DMS79 (cell line): ENCODE results near the gene ADH7.

ENCODE experiments used
- DNase-seq: peaks from one replicate; lab custom pipeline; 2025; lab: John Stamatoyannopoulos, UW

Gene ADH7

DNA sequence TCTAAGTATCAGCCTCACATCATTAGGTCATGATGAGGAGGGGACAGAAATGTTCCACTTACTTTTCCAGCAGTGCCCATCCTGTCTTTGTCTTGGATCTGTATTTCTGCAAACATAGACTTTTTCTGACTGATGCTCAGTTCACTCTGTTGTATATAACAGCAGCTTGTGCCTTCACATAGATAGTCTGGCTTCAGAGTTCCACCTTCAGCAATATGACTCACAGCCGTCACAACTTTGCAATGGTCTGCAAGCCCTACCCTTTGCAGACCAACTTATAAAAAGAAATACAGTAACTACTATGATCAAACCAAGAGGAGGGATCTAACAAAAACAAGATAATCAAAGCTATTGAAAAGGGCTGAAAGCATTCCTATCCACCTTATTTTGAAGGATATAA lies at the start of gene ADH7:
TSS of gene ADH7 (minus strand) at position 189 of the 400 bp plus-strand sequence. CDS start at position 80, 109 bp downstream.
- DNase-seq: no peak

- no peak for DNase-seq
These were observed 48.5 kb upstream of the ADH7 start for GRCh38 chr4:99483636-99484035.

DNA sequence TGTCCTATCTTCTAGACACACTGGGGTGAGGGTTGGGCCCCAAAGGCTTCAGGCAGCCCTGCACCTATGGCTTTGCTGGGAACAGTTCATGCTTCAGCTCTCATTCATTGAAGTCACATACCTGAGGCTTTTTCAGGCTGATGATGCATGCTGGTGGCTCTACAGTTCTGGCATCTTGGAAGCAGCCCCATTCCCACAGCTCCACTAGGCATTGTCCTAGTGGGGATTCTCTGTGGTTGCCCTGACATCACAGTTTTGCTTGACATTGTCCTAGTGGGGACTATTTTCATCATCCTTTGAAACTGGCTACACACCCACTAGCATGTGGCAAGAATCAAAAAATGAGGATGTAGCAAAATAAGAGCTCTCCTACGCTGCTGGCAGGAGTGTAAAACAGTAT lies 38.0 kb upstream of the ADH7 start:
- DNase-seq: no peak

DNA sequence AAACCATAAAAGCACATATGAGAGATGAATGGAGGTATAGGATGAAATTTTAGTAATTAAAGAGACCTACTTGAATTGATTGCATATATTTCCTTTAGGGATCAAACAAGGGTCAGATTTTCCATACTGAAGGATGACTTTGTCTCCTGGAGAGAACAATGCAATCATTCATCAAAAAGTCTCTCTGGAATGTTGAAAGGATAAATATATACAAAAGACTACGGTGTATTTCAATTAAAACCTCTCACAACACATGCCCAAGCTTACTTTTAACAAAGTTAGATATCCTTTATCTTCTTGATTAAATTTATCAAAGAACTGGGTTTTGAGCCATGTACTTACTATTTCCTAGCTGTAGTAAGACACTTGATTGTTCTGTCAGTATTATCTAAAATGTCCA lies 36.8 kb upstream of the ADH7 start:
- DNase-seq: no peak

GRCh38 chr4:99471349-99471748 lies 36.2 kb upstream of the ADH7 start:
- no peak for DNase-seq

DNA sequence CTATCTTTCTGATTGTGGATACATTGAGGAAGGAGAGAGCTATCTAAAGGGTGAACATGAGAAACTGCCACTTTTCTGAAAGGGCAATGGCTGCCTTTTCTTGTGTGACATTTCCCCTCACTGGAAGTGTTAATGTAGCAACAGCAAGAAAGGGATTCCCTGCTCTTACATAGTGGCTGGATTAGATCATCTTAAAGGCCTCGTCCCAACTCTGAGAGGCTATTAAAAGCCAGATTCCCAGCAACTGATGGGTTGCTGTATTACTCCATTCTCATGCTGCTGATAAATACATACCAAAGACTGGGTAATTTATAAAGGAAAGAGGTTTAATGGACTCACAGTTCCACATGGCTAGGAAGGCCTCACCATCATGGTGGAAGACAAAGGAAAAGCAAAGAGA lies 33.7 kb upstream of the ADH7 start:
- DNase-seq: no peak

GRCh38 chr4:99467887-99468286 lies 32.7 kb upstream of the ADH7 start:
- DNase-seq: no peak

- DNase-seq: no peak
These were observed 28.4 kb upstream of the ADH7 start for GRCh38 chr4:99463566-99463965.

DNA sequence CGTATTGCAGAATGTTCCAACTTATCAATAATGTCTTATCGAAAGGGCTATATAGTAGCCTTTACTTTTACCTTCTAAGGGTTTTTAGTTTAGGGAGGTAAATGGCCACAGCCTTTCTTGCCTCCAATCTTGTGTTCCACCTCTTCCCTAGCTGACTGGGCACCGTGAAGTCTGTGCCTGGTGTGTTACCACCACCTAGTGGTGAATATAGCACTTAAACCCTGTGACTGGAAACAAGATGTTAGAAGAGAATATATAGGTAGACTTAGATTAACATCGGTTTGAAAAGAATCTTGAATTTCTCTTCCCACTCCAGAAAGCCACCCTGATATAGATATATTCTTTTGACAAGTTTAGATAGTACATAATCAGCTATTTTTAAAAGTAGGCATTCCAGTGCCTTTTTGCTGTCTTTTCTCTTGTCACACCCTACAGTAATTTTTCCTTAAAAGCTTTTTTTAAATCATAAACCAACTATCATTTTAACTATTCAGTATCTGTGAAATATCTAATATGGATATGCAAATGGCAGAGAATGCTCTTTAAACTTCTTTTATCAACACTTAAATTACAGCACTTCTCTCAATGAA lies 27.8 kb upstream of the ADH7 start:
- no peak for DNase-seq

DNA sequence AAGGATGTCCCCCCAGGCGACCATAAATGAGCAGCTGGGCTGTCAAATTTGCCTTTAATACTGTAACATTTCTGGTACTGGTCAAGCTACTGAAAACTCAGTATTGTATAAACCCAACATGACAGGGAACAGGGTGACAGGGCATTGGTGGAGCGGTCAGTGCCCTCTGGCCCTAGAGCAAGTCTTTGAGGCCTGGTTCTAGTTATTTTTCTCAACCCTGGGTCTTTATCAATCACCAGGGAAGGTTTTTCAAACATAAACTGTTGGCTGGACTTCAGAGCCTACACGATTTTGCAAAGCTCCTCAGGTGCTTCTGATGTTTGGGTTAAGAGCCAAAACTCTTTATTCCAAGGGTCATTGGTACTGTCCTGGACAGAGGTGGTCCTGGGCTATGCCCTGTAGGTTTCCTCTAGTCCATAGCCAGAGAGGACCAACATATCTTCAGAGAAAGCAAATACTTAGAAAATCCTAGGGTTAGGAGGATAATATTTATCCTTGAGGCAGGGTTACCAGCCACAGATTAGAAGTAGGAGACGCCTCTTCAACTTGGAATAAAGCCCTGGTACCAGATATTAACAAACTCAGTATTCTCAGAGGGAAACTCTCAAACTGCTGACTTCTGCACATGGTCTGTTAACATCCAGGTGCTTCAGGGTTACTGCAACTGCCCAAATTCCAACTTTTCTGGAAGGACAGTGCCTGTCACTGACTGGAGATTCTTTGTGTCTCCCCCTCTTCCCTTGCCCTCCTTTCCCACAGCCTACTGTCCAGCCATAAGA lies 26.7 kb upstream of the ADH7 start:
- no peak for DNase-seq

- no peak for DNase-seq
These were observed 24.5 kb upstream of the ADH7 start for GRCh38 chr4:99459546-99460042.

DNA sequence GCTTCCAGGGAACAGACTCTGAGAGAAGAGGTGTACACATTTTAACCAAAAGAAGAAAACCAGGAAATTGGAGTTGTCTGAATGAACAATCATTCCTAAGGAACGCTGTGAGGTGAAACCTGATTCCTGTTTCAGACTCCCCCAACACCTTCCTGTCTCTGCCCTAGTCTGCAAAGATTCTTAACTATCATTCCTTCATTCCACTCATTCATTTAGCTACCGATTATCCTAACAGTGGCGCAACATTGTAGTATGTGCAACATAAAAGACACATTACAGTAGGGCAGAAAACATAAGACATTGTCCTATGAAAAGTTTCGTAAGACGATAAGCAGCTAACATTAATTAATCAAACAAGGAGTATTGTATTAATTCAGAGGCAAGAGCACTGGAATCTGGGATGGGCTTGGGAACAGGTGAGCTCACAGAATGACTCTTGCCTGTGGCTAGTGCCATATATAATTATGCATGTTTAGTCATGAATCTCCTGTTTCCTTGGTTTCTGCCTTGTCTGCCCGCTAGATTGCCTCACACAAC lies 23.8 kb upstream of the ADH7 start:
- DNase-seq: no peak

DNA sequence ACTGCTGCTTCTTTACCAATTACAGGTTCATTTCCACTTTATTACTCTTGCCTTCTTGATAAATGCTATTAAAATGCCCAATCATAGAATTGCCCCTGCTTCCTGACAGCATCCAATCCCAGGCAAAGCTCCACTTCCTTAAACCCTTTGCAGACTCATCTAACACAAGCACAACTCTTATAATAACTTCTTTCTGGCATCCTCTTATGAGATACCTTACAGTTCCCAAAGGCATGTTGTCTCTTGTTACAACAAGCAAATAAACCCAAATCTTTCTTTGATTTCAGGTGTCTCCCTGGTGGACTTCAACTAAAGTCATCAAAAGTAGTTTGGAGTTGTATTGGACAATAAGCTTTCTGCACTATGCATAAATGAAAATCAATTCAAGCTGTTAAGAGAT lies 22.5 kb upstream of the ADH7 start:
- DNase-seq: no peak

DNA sequence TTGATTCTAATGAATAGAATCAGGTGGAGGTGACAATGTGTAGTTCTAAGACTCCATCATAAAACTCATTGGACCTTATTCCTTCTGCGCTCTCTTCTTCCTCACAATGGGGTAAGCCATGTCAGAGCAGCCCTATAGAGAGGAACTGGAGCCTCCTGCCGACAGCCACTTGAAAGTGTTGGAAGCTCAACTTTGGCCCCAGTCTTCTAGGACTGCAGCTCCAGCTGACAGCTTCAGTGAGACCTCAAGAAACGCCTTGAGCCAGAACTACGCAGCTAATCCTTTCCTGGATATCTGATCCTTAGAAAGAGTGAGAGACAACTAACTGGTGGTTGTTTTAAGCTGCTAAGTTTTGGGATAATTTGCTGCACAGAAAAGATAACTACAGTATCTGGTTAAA lies 22.1 kb upstream of the ADH7 start:
- no peak for DNase-seq

GRCh38 chr4:99447513-99447912 lies 12.4 kb upstream of the ADH7 start:
- no peak for DNase-seq

DNA sequence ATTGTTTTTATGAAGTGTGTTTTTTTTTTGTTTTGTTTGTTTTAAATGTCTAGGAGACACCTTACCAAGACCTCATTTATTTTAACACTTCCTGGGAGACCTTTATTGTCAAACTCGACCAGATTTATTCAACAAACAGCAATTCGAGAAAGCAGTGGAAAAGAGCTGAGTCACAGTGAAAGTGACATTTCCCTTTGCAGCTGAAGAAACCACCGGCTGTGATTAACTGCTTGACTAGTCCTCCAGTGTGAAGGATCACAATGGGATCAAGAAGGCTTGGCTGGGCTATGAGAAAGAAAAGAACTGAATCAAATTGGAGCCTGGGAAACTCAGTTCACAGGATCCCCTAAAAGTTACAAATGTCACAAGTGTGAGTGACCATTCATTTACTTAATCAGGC lies 11.9 kb upstream of the ADH7 start:
- no peak for DNase-seq

DNA sequence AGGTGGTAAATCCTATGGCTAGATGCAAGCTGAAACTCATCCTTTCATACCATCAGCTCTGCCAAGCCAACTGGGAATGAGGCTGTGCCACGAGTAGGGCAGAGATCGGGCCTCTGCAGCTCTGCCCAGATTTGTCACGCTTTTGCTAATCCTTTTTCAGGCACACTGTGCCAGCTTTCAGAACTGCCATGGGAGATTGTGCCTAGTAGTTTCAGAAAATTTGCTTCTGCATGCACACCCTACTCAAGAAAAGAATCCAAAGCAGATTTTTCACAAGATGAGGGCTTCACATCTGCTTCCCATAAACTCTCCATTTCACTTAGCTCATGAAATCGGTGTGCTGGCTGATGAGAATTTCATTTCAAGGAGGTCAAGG lies 3.3 kb upstream of the ADH7 start:
- DNase-seq: no peak

GRCh38 chr4:99437723-99438404 lies 2.7 kb upstream of the ADH7 start:
- DNase-seq: no peak

DNA sequence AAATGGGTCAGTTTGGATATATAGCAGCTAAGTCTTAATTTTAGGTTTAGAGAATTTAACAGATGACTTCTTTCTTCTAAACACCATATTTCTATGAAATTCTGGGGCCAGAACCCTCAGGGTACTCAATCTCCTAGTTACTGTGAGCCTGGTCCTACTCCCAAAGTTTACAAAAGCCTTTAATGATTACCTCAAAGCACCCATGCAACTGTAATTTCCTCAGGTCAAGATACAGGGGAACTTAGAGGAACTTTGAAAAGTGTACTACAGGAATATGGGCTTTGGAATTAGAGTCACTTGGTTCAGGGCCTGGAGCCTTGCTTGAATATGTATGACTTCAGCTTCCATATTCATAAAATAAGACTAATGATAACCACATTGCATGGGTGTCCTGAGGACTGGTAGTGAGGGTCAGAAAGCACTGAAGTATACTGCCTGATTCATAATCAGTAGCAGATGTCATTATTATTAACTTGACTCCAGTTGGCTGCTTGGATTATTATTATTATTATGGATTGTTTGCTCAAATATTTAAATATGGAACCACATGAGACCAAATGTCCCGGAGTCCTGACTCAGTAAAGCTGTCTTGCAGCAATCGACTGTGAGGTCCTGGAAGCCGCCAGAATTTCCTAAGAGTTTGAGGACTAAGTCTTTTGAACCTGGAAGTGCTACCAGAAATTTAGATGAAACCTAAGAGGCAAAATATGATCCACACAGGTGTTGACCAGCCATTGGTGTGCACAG lies 2.0 kb upstream of the ADH7 start:
- DNase-seq: no peak

DNA sequence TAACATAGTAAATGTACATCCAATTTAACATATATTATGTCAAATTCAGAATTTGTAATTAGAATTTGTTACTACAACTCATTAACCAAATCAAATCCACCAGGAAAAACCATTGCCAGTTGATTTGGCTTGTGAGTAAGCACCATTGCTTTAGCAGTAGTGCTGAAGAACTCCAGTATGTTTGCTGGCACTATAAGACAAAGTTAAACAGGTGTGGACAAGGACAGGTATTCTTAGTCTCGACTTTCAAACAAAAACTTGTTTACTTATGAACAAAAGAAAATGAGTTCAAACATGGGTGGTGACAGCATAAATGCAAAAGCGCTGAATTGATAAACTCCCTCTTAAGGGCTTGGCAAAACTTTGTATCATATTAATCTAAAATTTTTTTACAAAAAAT lies 1.3 kb upstream of the ADH7 start:
- no peak for DNase-seq

GRCh38 chr4:99430106-99430505 lies 5.0 kb downstream of the ADH7 start:
- DNase-seq: no peak

DNA sequence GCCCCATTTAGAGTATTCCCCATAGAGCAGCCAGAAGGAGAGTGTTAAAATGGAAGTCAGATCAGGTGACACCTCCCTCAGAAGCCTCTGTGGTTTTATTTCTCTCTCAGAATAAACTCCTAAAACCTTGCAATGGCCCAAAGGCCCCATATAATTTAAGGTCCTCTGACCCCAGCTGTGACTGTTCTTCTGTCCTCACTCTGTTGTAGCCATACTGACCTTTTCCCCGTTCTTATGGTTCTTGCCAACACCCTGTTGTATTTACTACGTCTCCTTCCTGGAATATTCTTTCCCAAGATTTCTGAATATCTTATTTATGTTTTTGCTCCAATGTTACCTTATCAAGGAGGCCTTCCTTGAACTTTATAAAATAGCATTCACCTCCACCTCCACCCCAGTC lies 18.0 kb downstream of the ADH7 start:
- DNase-seq: no peak
